Motor neuron (in vitro differentiated cells): ENCODE data around the gene ABCC5. TPM values are rescaled to one million over a fixed set of nuclear protein-coding genes. Genes with fewer than 3 reads are reported as not detected.
"Not testable (repeated sequence)": the region's sequence is repeated elsewhere in the genome, so short reads cannot be mapped to it uniquely, and the experiment has no call there.

ENCODE experiments used
- ATAC-seq, 8 experiments: fragments of 200-7000 bp; cut with Tn5 transposase; replicated peaks in 6 of 8; 2 replicates each; pipeline ENCODE4 v1.8.0; 2021; ENCODE audit warnings: mild to moderate bottlenecking in 8 of 8, moderate library complexity in 8 of 8
- H3K27ac ChIP-seq, 2 donors: fragments of 250-450 bp; sonication (Bioruptor Pico); 2 replicates each; pipeline ENCODE4 v1.9.0; 2021; ENCODE audit warnings: antibody characterized with exemption in 2 of 2, mild to moderate bottlenecking in 2 of 2, moderate library complexity in 1 of 2
- H3K4me1 ChIP-seq, 2 donors: fragments of 250-450 bp; sonication (Bioruptor Pico); replicated peaks in 1 of 2; 2 replicates each; pipeline ENCODE4 v1.6.1; 2021; ENCODE audit warnings: antibody characterized with exemption in 2 of 2, mild to moderate bottlenecking in 2 of 2, moderate library complexity in 1 of 2
- H3K4me3 ChIP-seq, 5 donors: fragments of 250-450 bp; sonication (Bioruptor Pico); 2 replicates each; pipeline ENCODE4 v1.9.0; 2021; ENCODE audit warnings: antibody characterized with exemption in 5 of 5, mild to moderate bottlenecking in 5 of 5, moderate library complexity in 4 of 5
- WGBS, 10 experiments: fragments of 450-650 bp; shearing (Covaris generic); methylation state at CpG; one replicate each; pipeline ENCODE4 v1.0.0; 2022; 5-methylcytosine and 5-hydroxymethylcytosine counted together
- in situ Hi-C, 9 experiments: fragments of 400-800 bp; cut with MboI; loops; one replicate each; pipeline ENCODE4 v1.15.0; 2021; ENCODE audit warnings: low sequenced_read_pairs in 9 of 9, low pct_unique_long_range_greater_than_20kb in 2 of 9; ENCODE audit not compliant: unreplicated experiment in 9 of 9
- total RNA-seq, 8 experiments: library from RNA; unstranded; fragments of 300-600 nt; gene quantifications; 2 replicates each; pipeline versions ENCODE4 v1.2.3 to v1.2.4, GENCODE V29; 2022

The ABCC5 gene
- total RNA-seq, 8 experiments from 2014 or later: 25.7 to 93.7 (median 36.4) TPM

- ATAC-seq: no peak
- Histone ChIP-seq H3K4me1 (peaks cover 0 to 3% of the 10 kb centered on the region in 2 donors), H3K27ac (no peak overlapping the region), H3K4me3 (no peak overlapping the region)
- 49 to 100% (median 67%) methylated on average over 1 to 8 of the region's 9 CpGs; no CpG with 5 or more reads in 3 of the 10 experiments for WGBS, 10 experiments
- in situ Hi-C loops: loop anchor here in 3 of 9 experiments (10.0 to 25.0 kb wide), 3 partner anchors 232 to 645 kb away; partner anchors contain the start of gene CAMK2N2 (in 3 of the 3)
Measured at GRCh38 chr3:183892610-183893214, 125.0 kb downstream of the ABCC5 start.

GRCh38 chr3:183885766-183886165, 131.9 kb downstream of the ABCC5 start:
- Histone ChIP-seq H3K4me1 (peaks cover 13 to 15% of the 10 kb centered on the region in 2 donors), H3K4me3 (no peak overlapping the region), H3K27ac (no peak overlapping the region)
- in situ Hi-C loops: loop anchor here in 3 of 9 experiments (25.0 kb wide), 2 partner anchors 377 to 652 kb away; partner anchors contain the start of gene CAMK2N2 (in 3 of the 3)
- WGBS, 10 experiments: 76 to 97% (median 89%) methylated on average over 4 to 9 of the region's 10 CpGs; no CpG with 5 or more reads in 1 of the 10 experiments
- no peak for ATAC-seq

- peak within 1 kb of the TSS; percentile 75 to 87 for H3K27ac ChIP-seq
- WGBS, 10 experiments: 0 to 6% (median 1%) methylated on average over 1 to 22 of the region's 63 CpGs; no CpG with 5 or more reads in 2 of the 10 experiments
- peaks cover 13 to 15% of the 10 kb centered on the region in 2 donors for H3K4me1 ChIP-seq
- ATAC-seq: peak; percentile 98 to 100 (median 99)
- H3K4me3 ChIP-seq: peak within 1 kb of the TSS; percentile 60 to 91 (median 66)
- in situ Hi-C loops: loop anchor here in 3 of 9 experiments (25.0 kb wide), 2 partner anchors 378 to 653 kb away; partner anchors contain the start of gene CAMK2N2 (in 3 of the 3)
Measured at GRCh38 chr3:183884427-183885296, 133.0 kb downstream of the ABCC5 start, which contains the start of gene PARL. Gene PARL (minus strand): TSS chr3:183884880. CDS start chr3:183884846, 34 bp downstream.

- no peak for ATAC-seq
- peak overlapping the region; percentile 60 to 91 (median 66) for H3K4me3 ChIP-seq
- peak overlapping the region; percentile 75 to 87 for H3K27ac ChIP-seq
- WGBS, 10 experiments: 0 to 7% (median 1%) methylated on average over 1 to 9 of the region's 9 CpGs
- peaks cover 13 to 15% of the 10 kb centered on the region in 2 donors for H3K4me1 ChIP-seq
- in situ Hi-C loops: loop anchor here in 3 of 9 experiments (25.0 kb wide), 2 partner anchors 378 to 653 kb away; partner anchors contain the start of gene CAMK2N2 (in 3 of the 3)
Measured at GRCh38 chr3:183884097-183884426, 133.6 kb downstream of the ABCC5 start.

GRCh38 chr3:183883291-183884096, 134.2 kb downstream of the ABCC5 start:
- in situ Hi-C loops: loop anchor here in 3 of 9 experiments (25.0 kb wide), 2 partner anchors 379 to 654 kb away; partner anchors contain the start of gene CAMK2N2 (in 3 of the 3)
- no peak for ATAC-seq
- Histone ChIP-seq H3K4me1 (peaks cover 13 to 15% of the 10 kb centered on the region in 2 donors), H3K27ac (no peak overlapping the region), H3K4me3 (peak overlapping the region; percentile 60 to 91 (median 66))
- WGBS, 10 experiments: 0 to 76% (median 56%) methylated on average over 3 to 11 of the region's 16 CpGs; no CpG with 5 or more reads in 2 of the 10 experiments

- ATAC-seq: no peak
- WGBS, 10 experiments: 83 to 100% (median 98%) methylated on average over 2 to 8 of the region's 9 CpGs; no CpG with 5 or more reads in 1 of the 10 experiments
- Histone ChIP-seq H3K4me3 (no peak overlapping the region), H3K27ac (no peak overlapping the region), H3K4me1 (peaks cover 13 to 15% of the 10 kb centered on the region in 2 donors)
- in situ Hi-C loops: loop anchor here in 3 of 9 experiments (25.0 kb wide), 2 partner anchors 382 to 657 kb away; partner anchors contain the start of gene CAMK2N2 (in 3 of the 3)
Measured at GRCh38 chr3:183880121-183880520, 137.6 kb downstream of the ABCC5 start.

GRCh38 chr3:183879243-183879642, 138.4 kb downstream of the ABCC5 start:
- in situ Hi-C loops: loop anchor here in 3 of 9 experiments (25.0 kb wide), 2 partner anchors 383 to 658 kb away; partner anchors contain the start of gene CAMK2N2 (in 3 of the 3)
- Histone ChIP-seq H3K4me3 (no peak overlapping the region), H3K4me1 (peaks cover 13 to 15% of the 10 kb centered on the region in 2 donors), H3K27ac (no peak overlapping the region)
- no peak for ATAC-seq
- 92 to 100% (median 100%) methylated on average over 1 to 2 of the region's 2 CpGs; no CpG with 5 or more reads in 1 of the 10 experiments for WGBS, 10 experiments

- in situ Hi-C loops: loop anchor here in 3 of 9 experiments (25.0 kb wide), 2 partner anchors 384 to 659 kb away; partner anchors contain the start of gene CAMK2N2 (in 3 of the 3)
- 73 to 100% (median 100%) methylated on average over 1 to 4 of the region's 8 CpGs; no CpG with 5 or more reads in 3 of the 10 experiments for WGBS, 10 experiments
- no peak for ATAC-seq
- H3K4me3 ChIP-seq: no peak overlapping the region
- H3K4me1 ChIP-seq: peaks cover 6 to 8% of the 10 kb centered on the region in 2 donors
- H3K27ac ChIP-seq: no peak overlapping the region
Measured at GRCh38 chr3:183878071-183878470, 139.6 kb downstream of the ABCC5 start.

- H3K27ac ChIP-seq, ATAC-seq, H3K4me1 ChIP-seq, H3K4me3 ChIP-seq: not testable (repeated sequence)
- in situ Hi-C loops: loop anchor here in 3 of 9 experiments (25.0 kb wide), 2 partner anchors 385 to 660 kb away; partner anchors contain the start of gene CAMK2N2 (in 3 of the 3)
- 84 to 100% (median 92%) methylated on average over 1 to 5 of the region's 5 CpGs; no CpG with 5 or more reads in 1 of the 10 experiments for WGBS, 10 experiments
Measured at GRCh38 chr3:183877227-183877626, 140.5 kb downstream of the ABCC5 start.

GRCh38 chr3:183875411-183875810, 142.3 kb downstream of the ABCC5 start:
- no peak for ATAC-seq
- no peak overlapping the region for H3K4me3 ChIP-seq
- in situ Hi-C loops: loop anchor here in 3 of 9 experiments (25.0 kb wide), 2 partner anchors 387 to 662 kb away; partner anchors contain the start of gene CAMK2N2 (in 3 of the 3)
- no peaks in the 10 kb centered on the region for H3K4me1 ChIP-seq
- H3K27ac ChIP-seq: no peak overlapping the region

GRCh38 chr3:183873914-183874313, 143.8 kb downstream of the ABCC5 start:
- H3K4me1 ChIP-seq: no peaks in the 10 kb centered on the region
- ATAC-seq: no peak
- in situ Hi-C loops: no loop called here
- WGBS, 10 experiments: 60 to 100% (median 98%) methylated on average over 1 to 3 of the region's 3 CpGs; no CpG with 5 or more reads in 2 of the 10 experiments
- H3K4me3 ChIP-seq: no peak overlapping the region
- no peak overlapping the region for H3K27ac ChIP-seq

GRCh38 chr3:183871541-183871940, 146.1 kb downstream of the ABCC5 start:
- no peak for ATAC-seq
- WGBS, 10 experiments: 80 to 100% (median 94%) methylated on average over 1 to 2 of the region's 2 CpGs; no CpG with 5 or more reads in 2 of the 10 experiments
- in situ Hi-C loops: no loop called here
- H3K27ac ChIP-seq: no peak overlapping the region
- no peak overlapping the region for H3K4me3 ChIP-seq
- no peaks in the 10 kb centered on the region for H3K4me1 ChIP-seq
